HepG2 (cell line): ENCODE measurements around the gene RDH13. TPM values are rescaled to one million over a fixed set of nuclear protein-coding genes. Genes with fewer than 3 reads are reported as not detected.

Source experiments
- ARID5B ChIP-seq: IDR thresholded peaks from 2 replicates; pipeline ENCODE4 v1.4.0; 2020; ENCODE audit warnings: mild to moderate bottlenecking, missing genetic modification reagents
- CCAR2 ChIP-seq: fragments of 200-400 bp; formaldehyde crosslinking; optimal IDR thresholded peaks from 2 replicates; pipeline ENCODE3; 2018; ENCODE audit warnings: low read depth, mild to moderate bottlenecking, low read length, moderate library complexity
- FOXJ3 ChIP-seq: sonication (generic); formaldehyde crosslinking; IDR thresholded peaks from 2 replicates; pipeline ENCODE4 v1.4.0; 2020; ENCODE audit warnings: missing genetic modification reagents, mild to moderate bottlenecking, borderline replicate concordance
- FOXP1 ChIP-seq, 2 experiments: fragments of 450-650 bp in 1 of 2; IDR thresholded peaks; 2 replicates each; pipeline ENCODE4 v1.6.1; 2017 to 2018; ENCODE audit warnings: antibody characterized with exemption in 1 of 2
- HNRNPH1 ChIP-seq: fragments of 200-400 bp; formaldehyde crosslinking; optimal IDR thresholded peaks from 2 replicates; pipeline ENCODE3; 2017; ENCODE audit warnings: mild to moderate bottlenecking, low read depth, low read length
- JUNB ChIP-seq: sonication (generic); formaldehyde crosslinking; IDR thresholded peaks from 2 replicates; pipeline ENCODE4 v1.8.0; 2022; ENCODE audit warnings: missing genetic modification reagents, mild to moderate bottlenecking, borderline replicate concordance
- MBNL3 ChIP-seq: fragments of 250-450 bp; sonication (Bioruptor Pico); conservative IDR thresholded peaks from 2 replicates; pipeline ENCODE4 v1.8.0; 2022; ENCODE audit warnings: mild to moderate bottlenecking, inconsistent platforms
- POLR2A ChIP-seq, 2 experiments: IDR thresholded peaks; 2 replicates each; pipeline ENCODE4 v1.6.1; 2011; ENCODE audit warnings: low read depth in 2 of 2, low read length in 2 of 2, mild to moderate bottlenecking in 1 of 2, moderate library complexity in 1 of 2; ENCODE audit not compliant: insufficient read depth in 1 of 2
- REPIN1 ChIP-seq: sonication (generic); formaldehyde crosslinking; IDR thresholded peaks from 2 replicates; pipeline ENCODE4 v1.8.0; 2022; ENCODE audit warnings: missing genetic modification reagents, low read depth, mild to moderate bottlenecking, borderline replicate concordance
- RFX3 ChIP-seq: IDR thresholded peaks from 2 replicates; pipeline ENCODE4 v1.6.1; 2016; ENCODE audit warnings: missing biosample characterization, missing genetic modification reagents
- SRSF1 ChIP-seq: fragments of 200-400 bp; formaldehyde crosslinking; optimal IDR thresholded peaks from 2 replicates; pipeline ENCODE3; 2017; ENCODE audit warnings: mild to moderate bottlenecking, low read depth, low read length, moderate library complexity
- THAP9 ChIP-seq: sonication (generic); formaldehyde crosslinking; IDR thresholded peaks from 2 replicates; pipeline ENCODE4; 2020; ENCODE audit warnings: missing genetic modification reagents, mild to moderate bottlenecking, borderline replicate concordance
- XBP1 ChIP-seq: sonication (generic); formaldehyde crosslinking; IDR thresholded peaks from 2 replicates; pipeline ENCODE4 v1.5.0; 2020; ENCODE audit warnings: missing genetic modification reagents
- ZKSCAN8 ChIP-seq: IDR thresholded peaks from 2 replicates; pipeline ENCODE4 v1.6.1; 2016; ENCODE audit warnings: borderline replicate concordance, missing genetic modification reagents, missing compliant biosample characterization
- ZNF205 ChIP-seq: IDR thresholded peaks from 2 replicates; pipeline ENCODE4 v1.6.1; 2018; ENCODE audit warnings: missing biosample characterization, missing genetic modification reagents
- ZNF232 ChIP-seq: sonication (generic); formaldehyde crosslinking; IDR thresholded peaks from 2 replicates; pipeline ENCODE4 v1.4.0; 2020; ENCODE audit warnings: missing genetic modification reagents, borderline replicate concordance
- ZNF34 ChIP-seq: sonication (generic); formaldehyde crosslinking; IDR thresholded peaks from 2 replicates; pipeline ENCODE4 v1.4.0; 2020; ENCODE audit warnings: mild to moderate bottlenecking, missing genetic modification reagents, borderline replicate concordance
- ZNF605 ChIP-seq: sonication (generic); formaldehyde crosslinking; IDR thresholded peaks from 2 replicates; pipeline ENCODE4 v1.8.0; 2022; ENCODE audit warnings: mild to moderate bottlenecking, missing genetic modification reagents
- ZNF7 ChIP-seq: IDR thresholded peaks from 2 replicates; pipeline ENCODE4 v1.6.1; 2016; ENCODE audit warnings: missing biosample characterization, missing genetic modification reagents
- ZNF800 ChIP-seq: sonication (generic); formaldehyde crosslinking; IDR thresholded peaks from 2 replicates; pipeline ENCODE4 v1.4.0; 2020; ENCODE audit warnings: missing genetic modification reagents
- ZSCAN30 ChIP-seq: sonication (generic); formaldehyde crosslinking; IDR thresholded peaks from 2 replicates; pipeline ENCODE4 v1.5.0; 2020; ENCODE audit warnings: mild to moderate bottlenecking, missing genetic modification reagents
- ZSCAN31 ChIP-seq: sonication (generic); formaldehyde crosslinking; IDR thresholded peaks from 2 replicates; pipeline ENCODE4 v1.5.0; 2020; ENCODE audit warnings: low read depth, mild to moderate bottlenecking, missing genetic modification reagents
- polyA plus RNA-seq, 8 experiments: library from polyadenylated mRNA; depleted of rRNA in 3 of 8; stranded (reverse) in 7 of 8; unstranded in 1 of 8; fragments of >200 nt; fragmentation: Illumina TruSeq in 4 of 8; extraction: Trizol in 4 of 8; gene quantifications; 2 replicates each; pipeline versions ENCODE4 v1.2.1 to v1.2.3, GENCODE V29; 2011 to 2016; ENCODE audit warnings: low read depth in 4 of 8, missing spikeins in 1 of 8, mixed read lengths in 1 of 8; ENCODE audit not compliant: insufficient read depth in 1 of 8
- total RNA-seq, 5 experiments: library from RNA; depleted of rRNA; stranded (reverse); fragments of >200 nt; fragmentation: Illumina TruSeq; extraction: Trizol; gene quantifications; 2 replicates each; pipeline ENCODE4 v1.2.3, GENCODE V29; 2016; ENCODE audit warnings: low read depth in 1 of 5

RDH13 gene
- total and polyA plus RNA-seq, 2 of the 13 experiments (the other 11 are each of a cell fraction or from before 2014, with no cell fraction given): 13.4 to 21.5 TPM

GRCh38 chr19:55080968-55081769 lies 18.2 kb upstream of the RDH13 start (continued):
- no peak for TF ChIP-seq REPIN1 (CRISPR knock-in tag)
- TF ChIP-seq ZKSCAN8 (CRISPR knock-in tag): no peak
- no peak for TF ChIP-seq THAP9 (CRISPR knock-in tag)
- TF ChIP-seq FOXP1 (IDR thresholded peaks at IDR 0.05): no peak
- TF ChIP-seq FOXP1 (CRISPR knock-in tag; IDR thresholded peaks at IDR 0.05): no peak
- TF ChIP-seq SRSF1: no peak
- no peak for TF ChIP-seq MBNL3
- TF ChIP-seq JUNB (CRISPR knock-in tag): no peak
- TF ChIP-seq ZSCAN31 (CRISPR knock-in tag): no peak
- TF ChIP-seq ZSCAN30: no peak
- TF ChIP-seq ZNF232 (CRISPR knock-in tag): no peak
- no peak for TF ChIP-seq ARID5B
- TF ChIP-seq ZNF800 (CRISPR knock-in tag): no peak
- 0 out of 2 replicates have a peak, but pooled peaks have one; percentile 34 for TF ChIP-seq ZNF205 (CRISPR knock-in tag)
- no peak for TF ChIP-seq HNRNPH1
- no peak for TF ChIP-seq ZNF34 (CRISPR knock-in tag)
- TF ChIP-seq ZNF605: peak; percentile 68
- no peak for TF ChIP-seq ZNF7 (CRISPR knock-in tag)
- TF ChIP-seq RFX3 (CRISPR knock-in tag): no peak
- TF ChIP-seq CCAR2: no peak
- no peak for TF ChIP-seq XBP1 (CRISPR knock-in tag)
- TF ChIP-seq FOXJ3: no peak
- peak in 1 of 2 experiments; percentile 52; a peak in 2 of 4 replicates for TF ChIP-seq POLR2A (IDR thresholded peaks at IDR 0.05; ENCODE audit: insufficient read depth in 1 of 2, low read depth in 2 of 2, low read length in 2 of 2)
